GM12874 (cell line): ENCODE results near the gene SGMS1.

Experiments used
- CTCF ChIP-seq: IDR thresholded peaks from 2 replicates; pipeline ENCODE4 v1.5.1; 2011; ENCODE audit warnings: low read depth, mild to moderate bottlenecking, control low read depth, low read length, moderate library complexity; ENCODE audit not compliant: insufficient read depth

SGMS1 gene

DNA sequence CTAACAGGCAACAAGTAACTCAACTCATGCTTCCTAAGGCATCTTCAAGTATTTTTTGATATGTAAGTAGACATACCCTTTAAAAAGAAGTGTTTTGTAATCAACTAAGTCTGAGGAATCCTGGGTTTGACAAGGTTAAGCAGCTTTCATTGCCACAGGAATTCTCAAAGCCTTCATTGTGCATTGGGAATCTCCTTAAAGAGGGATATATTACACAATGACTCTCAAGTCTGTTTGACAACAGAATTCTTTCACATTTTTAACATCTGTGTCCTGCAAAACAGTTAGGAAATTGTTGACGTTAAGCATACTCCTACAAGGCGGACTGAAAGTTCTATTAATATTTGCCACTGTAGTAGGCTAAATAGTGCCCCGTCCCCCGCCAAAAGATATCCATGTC, 71.4 kb downstream of the SGMS1 start:
- no peak for TF ChIP-seq CTCF

DNA sequence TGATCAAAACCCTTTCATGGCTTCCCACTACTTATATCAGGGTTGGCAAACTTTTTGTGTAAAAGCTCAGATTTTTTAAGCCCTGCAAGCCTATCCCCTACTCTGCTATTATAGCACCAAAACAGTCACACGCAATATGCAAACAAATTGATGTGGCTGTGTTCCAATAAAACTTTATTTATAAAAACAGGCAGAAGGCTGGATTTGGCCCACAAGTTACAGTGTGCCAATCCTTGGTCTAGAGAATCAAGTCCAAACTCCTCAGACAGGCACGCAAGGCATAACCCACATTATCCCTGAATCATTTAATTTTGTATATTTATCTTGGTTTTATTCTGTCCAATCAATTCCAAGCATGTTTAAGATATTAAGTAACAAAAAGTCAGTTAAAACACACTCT, 71.9 kb downstream of the SGMS1 start:
- TF ChIP-seq CTCF: no peak

DNA sequence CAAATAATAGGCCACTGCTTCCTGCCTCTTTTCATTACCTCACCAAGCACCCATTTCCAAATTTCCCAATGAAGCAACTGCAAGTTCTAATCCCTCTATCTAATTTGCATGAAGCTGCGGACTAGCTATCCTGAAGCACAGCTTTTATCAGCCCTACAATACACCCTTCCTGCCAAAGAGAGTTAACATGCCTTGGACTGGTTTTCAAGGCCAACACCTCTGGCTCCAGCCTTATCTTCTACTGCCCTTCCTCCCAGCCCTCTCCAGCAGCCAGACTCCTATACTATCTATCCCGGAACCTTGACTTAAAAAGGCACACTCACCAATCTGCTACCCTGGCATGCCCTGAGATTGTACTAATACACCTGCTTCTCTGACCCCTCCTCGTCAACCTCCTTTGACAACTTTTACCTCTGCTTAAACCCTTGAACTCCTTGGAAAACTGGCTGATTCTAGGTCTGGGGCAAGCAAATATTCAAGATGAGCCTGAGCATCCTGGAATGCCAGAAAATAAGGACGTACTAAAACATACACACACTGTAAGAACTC, 73.4 kb downstream of the SGMS1 start:
- no peak for TF ChIP-seq CTCF

DNA sequence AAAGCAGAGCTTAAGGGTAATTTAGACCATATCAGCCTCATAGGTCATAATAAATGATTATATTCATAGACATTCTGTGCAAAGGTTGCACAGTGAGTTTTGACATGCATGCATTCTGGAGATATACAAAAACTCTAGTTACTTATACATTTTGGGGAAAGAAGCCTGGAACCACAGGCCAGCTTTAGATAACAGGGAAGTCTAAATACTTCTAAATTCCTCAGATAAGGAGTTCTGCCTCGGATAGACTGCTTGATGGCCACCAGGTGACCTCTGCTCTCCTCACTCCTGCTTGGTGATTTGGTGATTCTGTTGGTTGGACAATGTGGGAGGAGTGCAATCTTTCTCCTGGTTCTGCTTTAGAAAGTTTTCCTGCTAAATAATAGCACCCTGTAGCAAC, 77.9 kb downstream of the SGMS1 start:
- TF ChIP-seq CTCF: no peak

DNA sequence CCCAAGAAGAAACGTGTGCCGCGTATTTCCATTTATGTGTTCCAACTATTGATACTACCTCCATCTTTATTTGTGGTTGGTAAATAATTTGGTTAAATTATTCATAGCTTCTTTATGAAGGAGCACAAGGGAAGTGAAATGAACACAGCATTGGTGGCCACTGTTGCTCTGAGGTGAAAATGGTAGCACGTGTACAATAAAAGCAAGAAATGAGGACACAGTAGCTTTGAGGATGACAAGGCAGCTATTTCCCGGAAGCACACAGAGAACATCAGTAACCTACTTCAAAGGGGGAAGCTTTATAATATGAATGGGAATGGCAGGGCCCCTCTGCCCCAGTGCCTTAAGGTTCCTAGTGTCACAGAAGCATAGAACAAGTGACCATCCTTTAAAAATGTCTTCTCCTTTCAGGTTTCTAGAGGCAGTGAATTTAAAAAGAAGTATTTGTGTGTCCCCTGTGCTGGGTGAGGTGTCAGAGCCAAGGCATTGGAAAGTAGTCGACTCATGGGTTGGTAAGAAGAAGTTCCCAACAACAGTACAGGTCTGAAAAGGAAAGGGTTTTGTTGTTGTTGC, 78.8 kb downstream of the SGMS1 start:
- TF ChIP-seq CTCF: no peak

- no peak for TF ChIP-seq CTCF
Observed at GRCh38 chr10:50544095-50544856, 79.5 kb downstream of the SGMS1 start.

DNA sequence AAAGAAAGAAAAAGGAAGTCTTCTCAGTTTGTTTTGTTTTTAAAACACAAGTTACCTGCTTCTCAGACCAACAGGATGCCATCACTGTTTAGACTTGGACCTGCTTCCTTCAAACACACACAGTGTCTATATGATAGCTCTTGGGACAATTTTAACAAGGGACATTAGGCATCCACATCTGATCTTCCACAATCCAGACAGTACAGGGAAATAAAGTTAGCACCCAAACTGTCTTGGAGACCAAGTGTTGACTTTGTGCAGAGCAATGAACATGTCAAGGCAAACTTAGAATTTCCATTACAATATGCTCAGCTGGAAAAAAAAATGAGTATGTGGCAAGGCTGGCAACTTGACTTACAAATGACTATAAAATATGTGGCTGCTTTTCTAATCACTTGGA, 80.9 kb downstream of the SGMS1 start:
- TF ChIP-seq CTCF: no peak
